CD4-positive, alpha-beta T cell treated with Interleukin-6 for 4 hours (primary cell): Measurements from ENCODE around the gene FAM8A1.

ENCODE experiments used
- DNase-seq: peaks from one replicate; pipeline ENCODE4 v3.0.0-alpha.2; 2020; ENCODE audit warnings: mixed read lengths

Gene FAM8A1

GRCh38 chr6:17602888-17603287 lies 2.8 kb downstream of the FAM8A1 start:
- no peak for DNase-seq

GRCh38 chr6:17606606-17607005 lies 6.5 kb downstream of the FAM8A1 start:
- no peak for DNase-seq

- no peak for DNase-seq
These were observed 10.7 kb downstream of the FAM8A1 start for GRCh38 chr6:17610835-17611234.

GRCh38 chr6:17612048-17612447 lies 11.9 kb downstream of the FAM8A1 start:
- DNase-seq: no peak

- DNase-seq: no peak
These were observed 15.7 kb downstream of the FAM8A1 start for GRCh38 chr6:17615794-17616193.

GRCh38 chr6:17621003-17621402 lies 20.9 kb downstream of the FAM8A1 start:
- DNase-seq: no peak

- DNase-seq: no peak
These were observed 22.0 kb downstream of the FAM8A1 start for GRCh38 chr6:17622144-17622543.

- no peak for DNase-seq
These were observed 24.3 kb downstream of the FAM8A1 start for GRCh38 chr6:17624396-17624795.

GRCh38 chr6:17628873-17629272 lies 28.8 kb downstream of the FAM8A1 start:
- DNase-seq: no peak

GRCh38 chr6:17629824-17630510 lies 29.9 kb downstream of the FAM8A1 start:
- no peak for DNase-seq

GRCh38 chr6:17630511-17631073 lies 30.5 kb downstream of the FAM8A1 start:
- DNase-seq: no peak

GRCh38 chr6:17632934-17633333 lies 32.8 kb downstream of the FAM8A1 start:
- no peak for DNase-seq

GRCh38 chr6:17633465-17634188 lies 33.5 kb downstream of the FAM8A1 start:
- peak; percentile 22 for DNase-seq

GRCh38 chr6:17635568-17635967 lies 35.5 kb downstream of the FAM8A1 start:
- DNase-seq: no peak

- DNase-seq: no peak
These were observed 38.2 kb downstream of the FAM8A1 start for GRCh38 chr6:17638212-17638715.

- no peak for DNase-seq
These were observed 40.4 kb downstream of the FAM8A1 start for GRCh38 chr6:17640477-17640917.

GRCh38 chr6:17648745-17649144 lies 48.6 kb downstream of the FAM8A1 start:
- DNase-seq: no peak

- no peak for DNase-seq
These were observed 50.7 kb downstream of the FAM8A1 start for GRCh38 chr6:17650656-17651309.

GRCh38 chr6:17653198-17653882 lies 53.2 kb downstream of the FAM8A1 start:
- no peak for DNase-seq

- DNase-seq: no peak
These were observed 56.0 kb downstream of the FAM8A1 start for GRCh38 chr6:17656092-17656491.

- DNase-seq: no peak
These were observed 56.5 kb downstream of the FAM8A1 start for GRCh38 chr6:17656644-17657043.
